Fibroblast of skin of right biceps (primary cell): Measurements from ENCODE around the gene CFAP77.
A peak's percentile ranks its signal among the peaks of the same experiment; 100 is the strongest.
"Not testable (repeated sequence)": the region's sequence is repeated elsewhere in the genome, so short reads cannot be mapped to it uniquely, and the experiment has no call there.

Source experiments
- DNase-seq: peaks from one replicate; pipeline ENCODE4 v3.0.0-alpha.2; 2013

The CFAP77 gene

DNA sequence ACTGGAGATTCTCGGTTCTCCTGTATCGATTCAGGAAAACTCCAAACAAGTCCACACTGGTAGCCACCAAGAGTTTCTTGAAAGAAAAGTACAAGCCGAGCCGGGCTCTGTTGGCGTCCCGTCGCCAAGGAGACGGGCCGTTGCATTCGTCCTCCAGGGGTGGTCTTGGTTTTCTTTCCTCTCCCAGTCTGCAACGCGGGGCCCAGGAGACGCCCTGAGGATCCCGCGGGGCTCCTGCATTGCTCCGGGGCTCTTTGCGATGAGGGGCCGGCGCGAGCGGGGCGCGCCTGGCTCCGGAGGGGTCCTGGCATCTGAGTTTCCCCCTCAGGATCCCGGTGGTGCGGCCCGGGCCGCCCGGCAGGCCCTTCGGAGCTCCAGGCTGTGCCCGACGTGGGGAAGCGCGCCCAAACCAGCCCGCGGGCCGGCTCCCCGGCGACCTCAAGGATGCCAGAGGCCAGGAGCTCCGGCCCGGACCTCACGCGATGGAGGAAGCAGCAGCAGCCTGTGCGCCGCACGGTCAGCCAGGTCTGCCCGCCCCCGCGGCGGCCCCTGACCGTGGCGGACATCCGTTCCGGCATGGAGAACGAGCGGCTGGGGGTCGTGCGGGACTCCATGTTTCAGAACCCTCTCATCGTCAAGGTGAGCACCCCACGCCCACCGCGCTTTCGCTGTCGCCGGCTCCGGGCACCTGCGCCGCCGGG is at the start of gene CFAP77:
Gene CFAP77, plus strand, starts transcription at position 384 of the 701 bp plus-strand sequence. Its CDS starts 61 bp downstream, at position 445.
- DNase-seq = peak; percentile 56

- DNase-seq = no peak
Observed at GRCh38 chr9:132364068-132364467, 45.9 kb upstream of the CFAP77 start.

DNA sequence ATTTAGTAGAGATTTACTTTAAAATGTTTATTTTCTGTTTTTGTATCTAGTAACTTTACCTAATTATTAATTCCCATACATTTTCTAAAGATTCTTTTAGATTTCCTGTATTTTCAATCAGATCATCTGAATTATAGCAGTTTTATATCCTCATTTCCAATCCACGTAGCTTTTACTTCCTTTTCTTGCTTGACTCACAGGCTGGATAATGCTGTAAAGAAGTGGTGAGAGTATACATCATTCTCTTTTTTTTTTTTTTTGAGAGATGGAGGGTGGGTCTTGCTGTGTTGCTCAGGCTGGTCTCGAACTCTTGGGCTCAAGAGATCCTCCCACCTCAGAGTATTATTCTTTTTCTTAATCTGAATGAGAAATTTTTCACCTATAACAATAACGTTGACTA is 44.0 kb upstream of the CFAP77 start:
- no peak for DNase-seq

DNA sequence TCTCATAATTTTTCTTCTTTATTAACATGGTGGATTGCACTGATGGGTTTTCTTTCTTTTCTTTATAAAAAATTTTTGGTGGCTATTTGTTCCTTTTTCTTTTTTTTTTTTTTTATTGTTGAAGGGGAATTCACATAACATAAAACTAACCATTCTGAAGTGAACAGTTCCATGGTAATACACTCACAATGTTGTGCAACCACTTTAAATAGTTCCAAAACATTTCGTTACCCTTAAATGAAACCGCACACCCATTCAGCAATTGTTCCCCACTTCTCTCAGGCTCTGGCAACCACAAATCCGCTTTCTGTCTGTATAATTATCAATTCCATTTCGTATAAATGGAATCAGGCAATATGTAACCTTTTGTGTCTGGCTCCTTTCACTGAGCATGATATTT is 43.5 kb upstream of the CFAP77 start:
- no peak for DNase-seq

GRCh38 chr9:132367613-132368313 is 42.2 kb upstream of the CFAP77 start:
- no peak for DNase-seq

DNA sequence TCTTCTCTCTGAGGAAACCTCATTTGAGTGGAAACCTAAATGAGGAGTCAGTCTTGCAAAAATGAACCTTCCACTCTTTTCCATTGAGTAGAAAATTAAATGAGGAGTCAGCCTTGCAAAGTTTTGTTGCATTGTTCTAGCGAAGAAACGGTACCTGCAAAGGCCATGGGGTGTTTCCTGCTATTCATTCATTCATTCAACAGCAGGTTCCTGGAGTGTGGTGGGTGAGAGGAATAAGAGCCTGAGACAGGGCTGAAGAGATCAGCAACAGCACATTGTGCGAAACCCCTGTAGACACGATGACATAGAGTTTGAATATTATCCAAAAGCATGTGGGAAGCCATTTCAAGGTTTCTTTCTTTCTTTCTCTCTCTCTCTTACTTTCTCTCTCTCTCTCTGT is 40.6 kb upstream of the CFAP77 start:
- DNase-seq = no peak

DNA sequence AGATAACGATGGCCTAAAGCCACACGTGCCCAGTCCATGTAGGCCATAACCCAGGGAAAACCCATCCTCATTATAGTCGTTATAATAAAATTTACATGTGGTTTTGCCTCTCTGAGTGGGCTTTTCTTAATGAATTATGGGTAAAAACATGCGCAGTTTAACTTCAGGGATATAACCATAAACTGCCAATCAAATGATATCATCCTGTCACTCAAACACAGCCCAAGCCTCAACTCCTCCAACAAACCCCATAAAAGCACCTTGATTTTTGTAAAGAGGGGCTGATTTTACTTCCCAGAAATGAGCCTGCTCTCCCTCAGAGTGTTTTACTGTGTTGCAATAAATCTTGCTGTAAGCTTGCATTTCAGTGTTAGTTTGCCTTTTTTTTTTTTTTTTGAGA is 39.4 kb upstream of the CFAP77 start:
- DNase-seq = no peak

DNA sequence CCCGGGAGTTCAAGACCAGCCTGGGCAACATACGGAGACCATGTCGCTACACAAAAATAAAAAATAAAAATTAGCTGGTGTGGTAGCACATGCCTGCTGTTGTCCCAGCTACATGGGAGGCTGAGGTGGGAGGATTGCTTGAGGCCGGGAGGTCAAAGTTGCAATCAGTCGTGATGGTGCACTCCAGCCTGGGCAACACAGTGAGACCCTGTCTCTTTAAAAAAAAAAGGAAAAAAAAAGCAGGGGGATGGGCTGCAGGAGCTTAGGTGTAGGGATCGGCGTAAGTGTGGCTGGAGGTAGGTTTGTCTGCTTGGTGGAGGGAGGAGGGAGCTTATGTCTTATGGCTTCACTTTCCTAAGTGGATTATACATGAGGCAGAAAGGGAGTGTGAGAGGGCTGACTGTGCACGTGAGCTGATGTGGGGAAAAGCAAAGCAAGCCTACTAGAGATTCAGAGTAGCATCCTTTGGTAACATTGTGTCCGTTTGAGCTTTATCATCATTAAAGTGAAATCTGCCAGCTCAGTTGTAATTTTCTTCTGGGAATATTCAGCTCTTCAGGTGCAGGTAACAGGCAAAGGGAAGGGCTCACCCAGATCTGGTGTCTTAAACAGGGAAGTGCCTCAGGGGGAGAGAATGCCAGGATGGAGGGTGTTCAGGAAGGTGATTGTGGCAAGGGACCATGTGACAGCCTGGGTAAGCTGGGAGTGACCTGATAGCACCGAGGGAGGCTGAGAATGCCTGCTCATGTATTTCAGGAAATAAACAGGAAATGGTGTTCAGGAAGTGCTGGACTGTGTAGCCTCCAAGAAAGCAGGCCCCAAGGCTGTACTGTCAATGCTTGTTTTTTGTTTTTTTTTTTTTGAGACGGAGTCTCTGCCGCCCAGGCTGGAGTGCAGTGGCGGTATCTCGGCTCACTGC is 37.6 kb upstream of the CFAP77 start:
- peak; percentile 11 for DNase-seq

GRCh38 chr9:132377769-132378168 is 32.2 kb upstream of the CFAP77 start:
- not testable (repeated sequence) for DNase-seq

- not testable (repeated sequence) for DNase-seq
Observed at GRCh38 chr9:132378416-132378815, 31.6 kb upstream of the CFAP77 start.

DNA sequence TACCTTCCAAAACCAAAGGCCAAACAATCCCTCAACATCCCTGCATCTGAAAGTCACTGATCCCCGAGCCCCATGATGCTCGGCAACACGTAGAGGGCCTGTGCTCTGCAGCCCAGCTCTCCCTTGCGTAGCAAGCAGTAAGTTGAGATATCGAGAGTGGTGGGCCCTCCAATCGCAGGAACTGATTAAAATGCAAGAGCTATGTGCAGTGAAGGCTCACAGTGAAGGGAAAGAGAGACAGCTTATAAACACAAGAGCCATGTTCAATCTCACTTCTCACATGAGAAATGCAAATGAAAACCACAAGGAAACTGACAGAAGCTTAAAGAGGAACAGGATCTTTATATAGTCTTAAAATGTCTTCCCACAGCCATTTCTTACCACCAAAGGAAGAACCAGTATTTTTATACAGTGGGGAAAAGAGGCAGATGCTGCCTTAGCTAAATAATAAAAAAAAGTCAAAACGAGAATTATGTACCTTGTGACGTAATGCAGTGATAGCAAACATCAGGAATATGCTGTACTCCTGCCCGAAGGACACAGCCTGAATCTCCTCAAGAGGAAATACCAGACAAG is 28.0 kb upstream of the CFAP77 start:
- no peak for DNase-seq

GRCh38 chr9:132383462-132383883 is 26.5 kb upstream of the CFAP77 start:
- DNase-seq = no peak

DNA sequence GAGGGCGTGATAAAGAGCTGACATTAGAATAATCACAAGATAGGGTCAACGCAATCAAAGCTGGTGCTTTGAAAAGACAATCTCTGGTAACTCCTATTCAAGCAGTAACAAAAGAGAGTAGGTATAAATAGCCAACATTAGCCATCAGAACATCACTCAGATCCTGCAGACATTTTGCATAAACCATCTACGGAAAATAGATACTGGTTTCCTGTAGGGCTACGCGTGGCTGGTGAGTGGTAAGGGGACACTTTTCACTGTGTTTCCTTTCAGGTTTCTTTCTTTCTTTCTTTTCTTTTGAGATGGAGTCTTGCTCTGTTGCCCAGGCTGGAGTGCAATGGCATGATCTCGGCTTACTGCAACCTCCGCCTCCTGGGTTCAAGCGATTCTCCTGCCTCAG is 25.6 kb upstream of the CFAP77 start:
- no peak for DNase-seq

GRCh38 chr9:132387133-132387532 is 22.9 kb upstream of the CFAP77 start:
- DNase-seq = peak; percentile 8

DNA sequence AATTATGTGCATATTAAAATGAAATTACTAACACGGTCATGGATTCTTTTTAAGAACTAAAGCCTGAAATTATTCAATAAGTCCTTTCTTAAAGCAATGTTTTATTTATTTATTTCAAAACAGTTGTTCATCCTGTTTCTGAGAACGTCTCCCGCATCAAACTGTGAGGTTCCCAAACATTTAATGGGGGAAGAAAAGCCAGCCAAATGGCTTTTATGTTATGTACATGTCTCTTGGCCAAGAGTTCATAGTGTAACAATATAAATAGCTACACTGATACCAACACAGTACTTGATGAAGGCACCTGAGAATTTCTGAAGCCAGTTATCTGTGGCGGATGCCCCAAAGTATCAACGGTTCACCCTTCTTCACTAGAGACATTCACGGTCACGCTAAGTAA is 19.0 kb upstream of the CFAP77 start:
- no peak for DNase-seq

- DNase-seq = no peak
Observed at GRCh38 chr9:132391449-132391848, 18.6 kb upstream of the CFAP77 start.

- DNase-seq = no peak
Observed at GRCh38 chr9:132395560-132395959, 14.5 kb upstream of the CFAP77 start.

- DNase-seq = no peak
Observed at GRCh38 chr9:132401824-132402223, 8.2 kb upstream of the CFAP77 start.

DNA sequence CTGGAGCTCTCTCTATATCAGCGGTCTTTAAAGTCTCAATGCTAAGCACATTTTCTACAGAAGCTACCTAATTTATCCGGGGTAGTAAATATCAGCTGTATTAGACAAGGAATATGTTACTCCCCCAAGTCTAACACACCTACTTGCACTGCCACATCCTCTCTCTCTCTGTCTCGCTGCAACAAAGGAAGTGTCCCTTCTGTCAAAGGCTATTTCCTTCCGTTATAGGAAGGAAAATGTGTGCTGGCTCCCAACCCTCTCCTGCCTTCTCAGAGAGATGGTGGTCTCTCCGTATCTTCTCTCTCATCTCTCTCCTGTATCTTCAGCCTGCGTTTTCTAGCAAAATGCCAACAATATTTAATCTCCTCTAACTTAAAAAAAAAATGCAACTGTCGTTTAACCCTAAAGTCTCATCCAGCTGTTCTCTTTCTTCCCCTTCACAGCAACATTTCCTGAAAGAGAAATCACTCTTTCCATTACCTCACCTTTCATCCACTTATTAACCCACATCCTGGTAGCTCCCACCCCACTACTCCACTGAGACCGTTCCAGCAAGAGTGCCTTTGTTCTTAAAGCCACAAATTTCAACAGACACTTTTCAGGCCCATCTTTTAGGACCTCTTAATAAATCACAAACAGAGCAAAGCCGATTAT is 5.7 kb upstream of the CFAP77 start:
- peak; percentile 11 for DNase-seq

DNA sequence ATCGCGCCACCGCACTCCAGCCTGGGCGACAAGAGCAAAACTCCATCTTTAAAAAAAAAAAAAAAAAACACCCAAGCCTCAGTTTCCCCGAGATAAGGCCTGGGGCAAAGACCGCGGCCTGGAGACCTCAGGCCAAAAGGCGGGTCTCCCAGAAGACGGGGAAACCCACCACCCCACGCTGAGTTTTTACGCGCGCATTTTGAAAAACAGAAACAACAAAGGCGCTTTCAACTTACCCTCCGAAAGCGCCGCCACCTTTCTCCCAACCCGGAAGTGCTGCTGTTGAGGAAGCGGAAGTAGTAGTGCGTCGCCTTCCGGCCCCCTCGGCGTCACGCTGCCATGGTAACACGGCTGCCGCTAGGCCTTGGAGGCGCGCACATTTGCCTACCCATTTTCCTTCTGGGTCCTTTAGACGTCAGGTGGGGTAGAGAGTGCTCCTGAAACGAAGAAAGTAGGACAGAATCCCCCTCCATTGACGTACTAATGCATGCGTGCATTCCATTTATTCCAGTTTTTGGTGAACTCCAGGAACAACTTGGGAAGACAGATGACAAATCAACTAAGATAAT is 3.4 kb upstream of the CFAP77 start, which contains the start of gene TTF1:
Gene TTF1, minus strand, starts transcription at position 287 of the 569 bp plus-strand sequence. CDS start 4,019 bp downstream, outside the sequence.
- peak; percentile 89 for DNase-seq

DNA sequence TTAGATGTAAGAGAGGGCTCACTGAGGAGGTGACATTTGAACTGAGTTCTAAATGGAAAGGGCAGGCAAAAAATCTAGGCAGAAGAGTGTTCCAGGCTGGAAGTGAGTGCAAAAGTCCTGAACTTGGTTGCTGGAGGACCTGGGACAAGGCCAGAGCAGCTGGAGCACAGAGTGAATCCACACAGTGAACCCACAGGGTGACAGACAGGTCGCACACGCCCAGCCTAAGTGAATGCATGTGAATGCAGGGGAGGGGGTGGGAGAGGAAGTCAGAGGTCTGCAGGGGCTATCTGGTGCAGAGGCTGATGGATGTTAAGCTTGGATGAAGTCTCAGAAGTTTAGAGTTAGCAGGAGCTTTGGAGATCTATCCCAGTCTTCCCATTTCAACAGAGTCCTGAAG is 2.8 kb upstream of the CFAP77 start:
- no peak for DNase-seq

DNA sequence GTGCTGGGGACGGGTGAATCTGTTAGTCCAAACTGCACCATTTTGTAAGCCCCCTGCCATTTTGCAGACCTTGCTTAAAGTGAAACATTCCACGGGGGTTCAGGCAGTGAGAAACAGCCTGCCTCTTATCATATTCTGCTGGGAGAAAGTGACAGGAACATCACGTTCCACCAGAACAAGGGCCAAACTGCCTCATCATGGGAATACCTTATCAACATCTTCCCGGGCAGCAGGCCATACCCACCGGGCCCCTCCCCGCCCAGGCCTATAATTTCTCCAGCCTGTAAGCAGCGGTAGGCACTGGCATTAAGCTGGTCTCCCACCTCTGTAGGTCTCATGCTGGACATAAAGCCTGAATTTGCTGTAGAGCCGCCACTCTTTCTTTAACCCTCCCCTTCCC is 1.5 kb upstream of the CFAP77 start:
- DNase-seq = no peak
